Measurements from ENCODE around the gene EDDM13.
"Not testable (repeated sequence)": the region's sequence is repeated elsewhere in the genome, so short reads cannot be mapped to it uniquely, and the experiment has no call there.

Gene EDDM13

DNA sequence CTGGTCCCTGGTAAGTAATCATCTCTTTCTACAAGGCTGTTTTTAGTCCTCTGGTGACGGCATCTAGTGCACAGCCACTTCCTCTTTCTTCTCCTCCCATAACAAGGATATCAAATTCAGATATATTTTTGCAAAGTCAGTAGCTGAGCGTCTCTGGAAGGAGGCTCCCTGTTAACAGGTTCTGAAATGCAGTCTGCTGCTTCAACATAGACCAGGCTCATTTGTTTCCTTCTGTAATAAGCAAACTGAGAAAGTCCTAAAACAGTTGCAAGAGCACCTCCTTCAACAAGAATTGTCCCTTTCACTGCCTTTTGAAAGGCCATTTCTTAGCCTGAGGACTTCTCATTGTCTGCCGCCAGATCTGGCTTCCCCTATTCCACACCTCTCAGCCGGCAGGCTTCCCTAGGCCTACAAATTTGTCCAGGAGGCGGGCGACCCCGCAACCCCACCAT is 49.5 kb downstream of the EDDM13 start:
- DNase-seq: no peak

- no peak for DNase-seq
Observed at GRCh38 chr19:56324436-56324835, 51.9 kb downstream of the EDDM13 start.

GRCh38 chr19:56332695-56333094 is 60.1 kb downstream of the EDDM13 start:
- no peak for DNase-seq

GRCh38 chr19:56333506-56333905 is 61.0 kb downstream of the EDDM13 start:
- DNase-seq: peak; percentile 36

GRCh38 chr19:56335371-56335770 is 62.8 kb downstream of the EDDM13 start:
- not testable (repeated sequence) for DNase-seq

GRCh38 chr19:56337077-56337476 is 64.5 kb downstream of the EDDM13 start:
- not testable (repeated sequence) for DNase-seq

DNA sequence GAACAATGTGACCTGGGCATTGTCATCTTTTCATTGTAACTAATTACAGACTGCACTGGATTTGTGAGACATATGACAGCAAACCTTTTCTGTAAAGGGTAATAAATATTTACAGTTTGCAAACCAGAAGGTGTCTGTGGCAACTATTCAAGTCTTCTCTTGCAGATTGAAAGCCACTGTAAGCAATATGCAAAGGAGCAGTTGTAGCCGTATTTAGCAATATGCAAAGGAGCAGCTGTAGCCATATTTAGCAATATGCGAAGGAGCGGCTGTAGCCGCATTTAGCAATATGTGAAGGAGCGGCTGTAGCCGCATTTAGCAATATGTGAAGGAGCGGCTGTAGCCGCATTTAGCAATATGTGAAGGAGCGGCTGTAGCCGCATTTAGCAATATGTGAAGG is 66.5 kb downstream of the EDDM13 start:
- DNase-seq: not testable (repeated sequence)

DNA sequence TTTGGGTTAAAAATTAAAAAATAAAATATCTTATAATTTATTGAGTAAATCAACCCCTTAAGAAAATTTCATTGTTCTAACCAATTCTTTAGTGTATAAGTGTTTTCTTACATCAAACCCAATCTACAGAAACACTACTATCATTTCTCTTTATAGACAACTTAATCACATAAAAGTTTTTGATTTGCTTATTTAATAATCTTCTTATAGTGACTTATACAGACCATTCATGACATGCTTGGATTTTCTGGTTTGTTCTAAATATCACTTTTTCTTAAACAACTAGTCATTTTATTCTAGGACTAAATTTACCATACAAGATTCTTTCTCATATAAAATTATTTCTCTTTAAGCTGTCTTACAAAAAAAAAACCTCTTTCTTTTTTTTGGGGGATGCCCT is 69.4 kb downstream of the EDDM13 start:
- no peak for DNase-seq

GRCh38 chr19:56347163-56347778 is 74.7 kb downstream of the EDDM13 start:
- DNase-seq: no peak

- DNase-seq: no peak
Observed at GRCh38 chr19:56348289-56348877, 75.8 kb downstream of the EDDM13 start.

- DNase-seq: peak; percentile 50
Observed at GRCh38 chr19:56350416-56351045, 78.0 kb downstream of the EDDM13 start.

GRCh38 chr19:56351208-56351607 is 78.7 kb downstream of the EDDM13 start:
- no peak for DNase-seq

DNA sequence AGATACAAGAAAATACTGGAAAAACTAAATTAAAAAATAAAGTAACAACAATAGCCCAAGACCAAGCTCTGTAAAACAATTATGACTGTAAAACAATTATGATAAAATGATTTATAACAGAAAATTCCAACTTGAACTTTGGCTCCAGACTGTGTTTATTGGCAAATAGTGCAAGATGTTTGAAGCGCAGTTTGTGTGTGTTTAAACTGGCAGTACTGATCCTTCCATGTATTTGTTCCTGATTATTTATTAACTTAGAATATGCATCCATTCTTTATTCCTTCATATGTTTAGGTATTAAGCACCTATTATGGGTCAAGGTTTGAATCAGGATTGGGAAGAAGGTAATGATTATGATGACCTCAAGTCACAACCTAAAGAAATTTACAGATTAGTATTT is 83.0 kb downstream of the EDDM13 start:
- no peak for DNase-seq

DNA sequence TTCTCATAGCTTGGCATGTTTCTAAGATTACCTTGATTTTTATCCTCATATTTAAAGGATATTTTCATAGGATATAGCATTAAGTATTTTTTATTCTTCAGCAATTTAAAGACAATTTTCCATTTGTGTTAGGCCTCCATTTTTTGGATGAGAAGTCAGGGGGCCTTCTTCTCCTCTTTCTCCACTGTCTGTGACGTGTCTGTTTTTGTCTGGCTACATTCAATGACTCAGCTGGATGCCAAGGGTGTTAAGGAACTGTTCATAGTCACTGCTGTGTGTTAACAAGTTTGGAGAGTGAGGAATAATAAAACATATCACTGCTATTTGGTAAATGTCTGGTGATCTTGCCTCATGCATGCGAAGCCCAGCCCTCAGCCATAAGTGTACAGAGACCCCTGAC is 84.4 kb downstream of the EDDM13 start:
- DNase-seq: no peak
